HFF-Myc (cell line): ENCODE data around the gene PYGO2.
"Not testable (repeated sequence)": the region's sequence is repeated elsewhere in the genome, so short reads cannot be mapped to it uniquely, and the experiment has no call there.

Experiments used
- DNase-seq: peaks from one replicate; pipeline ENCODE4 v3.0.0-alpha.2; 2011; ENCODE audit warnings: low read depth; ENCODE audit errors: extremely low read depth
- H3K4me3 ChIP-seq: replicated peaks from 2 replicates; pipeline ENCODE4 v1.5.1; 2011; ENCODE audit warnings: low read depth, mild to moderate bottlenecking, control low read depth, low read length
- CTCF ChIP-seq: IDR thresholded peaks from 2 replicates; pipeline ENCODE4 v1.5.1; 2012; ENCODE audit warnings: mild to moderate bottlenecking, low read depth, low read length, control low read depth; ENCODE audit errors: missing control alignments

PYGO2 gene

GRCh38 chr1:154988058-154988954, 26.7 kb upstream of the PYGO2 start:
- DNase-seq: no peak
- no peak overlapping the region for H3K4me3 ChIP-seq
- TF ChIP-seq CTCF: no peak

GRCh38 chr1:154987326-154987725, 25.7 kb upstream of the PYGO2 start:
- DNase-seq: no peak
- no peak overlapping the region for H3K4me3 ChIP-seq

GRCh38 chr1:154986736-154987135, 25.2 kb upstream of the PYGO2 start:
- not testable (repeated sequence) for H3K4me3 ChIP-seq, DNase-seq

More at GRCh38 chr1:154987326-154987725, 25.7 kb upstream of the PYGO2 start:
- no peak for TF ChIP-seq CTCF

- peak overlapping the region; percentile 94 for H3K4me3 ChIP-seq
- no peak for DNase-seq
- no peak for TF ChIP-seq CTCF
These were observed 22.3 kb upstream of the PYGO2 start for GRCh38 chr1:154983776-154984466.

GRCh38 chr1:154982897-154983648, 21.5 kb upstream of the PYGO2 start, which contains the start of gene FLAD1:
TSS of gene FLAD1 (plus strand) at chr1:154983344. CDS start at chr1:154983695, 351 bp downstream.
- peak within 1 kb of the TSS; percentile 94 for H3K4me3 ChIP-seq
- peak; percentile 100 for DNase-seq
- no peak for TF ChIP-seq CTCF

- H3K4me3 ChIP-seq: peak overlapping the region; percentile 94
- no peak for TF ChIP-seq CTCF
These were observed 20.8 kb upstream of the PYGO2 start for GRCh38 chr1:154982341-154982740.

More at GRCh38 chr1:154982341-154982740, 20.8 kb upstream of the PYGO2 start:
- no peak for DNase-seq
